GM12878 (cell line): ENCODE results near the gene ZNF576. TPM values are rescaled to one million over a fixed set of nuclear protein-coding genes. Genes with fewer than 3 reads are reported as not detected.

Source experiments
- ATAC-seq: fragments of 200-7000 bp; cut with Tn5 transposase; 3 replicates; pipeline ENCODE4 v1.9.1; 2020; ENCODE audit warnings: mild to moderate bottlenecking, moderate library complexity
- BruUV-seq: library from RNA; stranded (reverse); fragments of 400-500 nt; replicated peaks from 2 replicates; lab custom pipeline; 2021; lab: Mats Ljungman, UMichigan
- CTCF ChIA-PET: fragments of 300-600 bp; sonication (Branson Sonifier 250); formaldehyde crosslinking; extraction: SDS; loops from one replicate; lab custom pipeline; 2021; ENCODE audit warnings: inconsistent platforms; lab: Yijun Ruan, JAX
- POLR2A ChIA-PET: fragments of 350-600 bp; formaldehyde crosslinking; extraction: SDS; loops from one replicate; lab custom pipeline; 2021; ENCODE audit warnings: inconsistent platforms; lab: Charles Lee
- RAD21 ChIA-PET: fragments of 300-600 bp; sonication (Branson Sonifier 250); formaldehyde crosslinking; loops from one replicate; lab custom pipeline; 2023; ENCODE audit warnings: antibody characterized with exemption; ENCODE audit not compliant: unreplicated experiment; lab: Charles Lee
- SMC1A ChIA-PET: fragments of 300-600 bp; sonication (Branson Sonifier 250); formaldehyde crosslinking; loops from one replicate; lab custom pipeline; 2023; ENCODE audit not compliant: unreplicated experiment, uncharacterized antibody; lab: Charles Lee
- DNase-seq: peaks from one replicate; pipeline ENCODE4 v3.0.0-alpha.2; 2011; ENCODE audit warnings: low read depth, low spot score
- FAIRE-seq: peaks from 3 replicates; lab custom pipeline; 2011; peaks lifted over from hg19 to GRCh38; lab: Jason Lieb, UNC
- H2AFZ ChIP-seq: 2 replicates; pipeline ENCODE4 v1.6.0; 2011; ENCODE audit warnings: low read depth, low read length, control low read depth; ENCODE audit not compliant: control insufficient read depth
- H3K27ac ChIP-seq: 2 replicates; pipeline ENCODE4 v1.5.1; 2011; ENCODE audit warnings: control low read depth; ENCODE audit not compliant: control insufficient read depth, insufficient read depth
- H3K27me3 ChIP-seq, 2 experiments: replicated peaks in 1 of 2; 2 replicates each; pipeline versions ENCODE4 v1.6.0 to v1.6.1; 2011; ENCODE audit warnings: low read length in 1 of 2; ENCODE audit not compliant: control insufficient read depth in 2 of 2, insufficient read depth in 2 of 2
- H3K36me3 ChIP-seq, 2 experiments: 2 replicates each; pipeline ENCODE4 v1.5.1; 2011; ENCODE audit warnings: low read length in 1 of 2; ENCODE audit not compliant: control insufficient read depth in 2 of 2, insufficient read depth in 2 of 2
- H3K4me1 ChIP-seq: 2 replicates; pipeline ENCODE4 v1.6.1; 2011; ENCODE audit warnings: mild to moderate bottlenecking, low read length, moderate library complexity, mixed read lengths; ENCODE audit not compliant: control insufficient read depth, insufficient read depth
- H3K4me2 ChIP-seq: 2 replicates; pipeline ENCODE4 v1.6.0; 2011; ENCODE audit warnings: control low read depth; ENCODE audit not compliant: control insufficient read depth, insufficient read depth
- H3K4me3 ChIP-seq: fragments of 200-600 bp; sonication (generic); 2 replicates; pipeline ENCODE4 v1.5.1; 2016
- H3K79me2 ChIP-seq: 2 replicates; pipeline ENCODE4 v1.6.0; 2011; ENCODE audit warnings: low read length; ENCODE audit not compliant: control insufficient read depth, insufficient read depth
- H3K9ac ChIP-seq: 2 replicates; pipeline ENCODE4 v1.8.0; 2011; ENCODE audit warnings: low read length, control low read depth, mixed read lengths; ENCODE audit not compliant: control insufficient read depth, insufficient read depth
- H3K9me3 ChIP-seq: replicated peaks from 3 replicates; pipeline ENCODE4 v1.5.1; 2011; ENCODE audit warnings: mild to moderate bottlenecking, low read length; ENCODE audit not compliant: control insufficient read depth, insufficient read depth
- H4K20me1 ChIP-seq: 2 replicates; pipeline ENCODE4 v1.6.0; 2011; ENCODE audit not compliant: control insufficient read depth, insufficient read depth
- CEBPZ ChIP-seq: fragments of 150-350 bp; IDR thresholded peaks from 2 replicates; pipeline ENCODE4 v1.6.1; 2016; ENCODE audit warnings: low read depth, low read length
- CHD1 ChIP-seq: IDR thresholded peaks from 2 replicates; pipeline ENCODE4 v1.6.1; 2012; ENCODE audit warnings: low read depth, low read length, improper control_type of control experiment
- HDAC2 ChIP-seq: fragments of 200-600 bp; sonication (generic); IDR thresholded peaks from 2 replicates; pipeline ENCODE4 v1.6.1; 2017
- IKZF2 ChIP-seq, 2 experiments: fragments of 450-650 bp; IDR thresholded peaks; 2 replicates each; pipeline ENCODE4 v1.6.1; 2017; ENCODE audit warnings: mild to moderate bottlenecking in 2 of 2, moderate library complexity in 2 of 2
- NBN ChIP-seq: fragments of 450-650 bp; IDR thresholded peaks from 2 replicates; pipeline ENCODE4 v1.6.1; 2016
- PAX5 ChIP-seq: IDR thresholded peaks from 2 replicates; pipeline ENCODE4 v1.6.1; 2011; ENCODE audit warnings: low read depth, low read length, borderline replicate concordance
- TCF3 ChIP-seq: IDR thresholded peaks from 2 replicates; pipeline ENCODE4 v1.6.1; 2012; ENCODE audit warnings: low read depth, mild to moderate bottlenecking, low read length, borderline replicate concordance; ENCODE audit not compliant: insufficient read depth
- TCF7 ChIP-seq: IDR thresholded peaks from 2 replicates; pipeline ENCODE4 v1.6.1; 2014; ENCODE audit warnings: antibody characterized with exemption, borderline replicate concordance
- ZNF687 ChIP-seq: fragments of 450-650 bp; IDR thresholded peaks from 2 replicates; pipeline ENCODE4 v1.6.1; 2017; ENCODE audit warnings: mild to moderate bottlenecking, moderate library complexity
- WGBS: methylation state at CpG from one replicate; pipeline ENCODE4 v1.1.6; 2016; ENCODE audit warnings: low lambda C conversion rate; ENCODE audit not compliant: insufficient replicate concordance, insufficient coverage; ENCODE audit errors: missing lambda C conversion rate; 5-methylcytosine and 5-hydroxymethylcytosine counted together
- in situ Hi-C: fragments of 300-500 bp; cut with MboI; formaldehyde crosslinking; loops from 9 replicates; pipeline ENCODE4 v1.14.3; 2018; ENCODE audit warnings: mixed read lengths
- intact Hi-C: fragments of 100-400 bp; cut with micrococcal nuclease; formaldehyde crosslinking; loops from one replicate; pipeline ENCODE4 v1.14.2; 2022; ENCODE audit not compliant: unreplicated experiment
- polyA plus RNA-seq, 11 experiments: library from polyadenylated mRNA; depleted of rRNA in 4 of 11; unstranded in 6 of 11; stranded (reverse) in 5 of 11; fragments of >200 nt; fragmentation: Nextera tagmentation in 4 of 11; fragmentation: Illumina TruSeq in 1 of 11; extraction: Ambion mirVana in 4 of 11; extraction: Trizol in 1 of 11; gene quantifications; 1 replicate in 1 of 11; 2 replicates in 10 of 11; pipeline versions ENCODE4 v1.2.1 to v1.2.3, GENCODE V29; 2011 to 2016; ENCODE audit warnings: inconsistent platforms in 2 of 11, missing spikeins in 2 of 11, low read depth in 1 of 11
- total RNA-seq, 4 experiments: library from RNA; depleted of rRNA in 3 of 4; stranded (reverse); fragments of >200 nt in 3 of 4; fragmentation: Illumina TruSeq in 1 of 4; extraction: Trizol in 1 of 4; gene quantifications; 2 replicates each; pipeline versions ENCODE4 v1.2.1 to v1.2.3, GENCODE V29; 2013 to 2021

Gene ZNF576
- total and polyA plus RNA-seq, 10 of the 15 experiments (the other 5 are each of a cell fraction or from before 2014, with no cell fraction given) = 7.4 to 29.8 (median 14.3) TPM

- no TSS peak for BruUV-seq
- DNase-seq = no peak
- H3K4me2 ChIP-seq = no peak overlapping the region
- H4K20me1 ChIP-seq = no peaks in the 10 kb centered on the region
- no peaks in the 10 kb centered on the region for H3K79me2 ChIP-seq
- no peaks in the 10 kb centered on the region for H3K36me3 ChIP-seq
- H3K4me1 ChIP-seq = no peaks in the 10 kb centered on the region
- H3K9ac ChIP-seq = no peak overlapping the region
- H3K27ac ChIP-seq = no peak overlapping the region
- H3K27me3 ChIP-seq = peaks cover 3 to 8% of the 10 kb centered on the region in 2 experiments; a peak in 3 of 4 replicates
- H3K9me3 ChIP-seq = no peaks in the 10 kb centered on the region; the same call in 1 of the 3 replicates
- POLR2A ChIA-PET = no interaction called here
- intact Hi-C loops (no loop called here), in situ Hi-C loops (no loop called here)
- SMC1A ChIA-PET = no interaction called here
- TF ChIP-seq ZNF687 (no peak), HDAC2 (no peak), NBN (no peak), CHD1 (no peak), IKZF2 (IDR thresholded peaks at IDR 0.05) (no peak), TCF7 (no peak), CEBPZ (no peak), TCF3 (no peak), PAX5 (no peak)
- 78% methylated on average over 12 of the region's 13 CpGs for WGBS
- no peak for ATAC-seq
- H3K4me3 ChIP-seq = no peak overlapping the region
- CTCF ChIA-PET = no interaction called here
- no peak overlapping the region for H2AFZ ChIP-seq
- FAIRE-seq = no peak
- RAD21 ChIA-PET = interaction anchor here (0.6 kb wide), 1 partner anchor 141 kb away, joined by 3 read pairs; no protein-coding TSS in a partner anchor
Observed at GRCh38 chr19:43644181-43644580, 47.8 kb downstream of the ZNF576 start.
